HG03457 (cell line): ENCODE data around the gene MED27.

Experiments
- ATAC-seq: cut with Tn5 transposase; IDR thresholded peaks from one replicate; pipeline ENCODE4 v1.9.1; 2021; ENCODE audit warnings: moderate number of reproducible peaks; ENCODE audit not compliant: unreplicated experiment

MED27 gene

DNA sequence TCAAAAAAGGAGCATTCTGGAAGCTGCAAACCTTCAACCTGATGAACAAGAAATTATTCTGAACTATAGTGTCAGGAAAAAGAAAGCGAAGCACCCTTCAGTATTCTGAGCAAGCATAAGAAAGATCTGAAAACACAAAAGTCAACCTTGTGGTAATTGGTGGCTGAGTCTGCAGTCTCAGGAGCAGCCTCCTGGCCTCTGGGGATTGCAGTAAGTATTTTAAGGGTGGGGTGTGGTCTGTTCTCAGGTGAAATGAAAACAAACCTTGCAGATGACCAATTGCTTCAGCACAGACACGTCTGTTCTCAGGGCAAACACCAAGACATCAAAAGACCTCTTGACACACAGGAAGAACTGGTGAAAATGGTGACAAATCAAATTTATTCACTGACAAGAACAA, 192.0 kb downstream of the MED27 start:
- no peak for ATAC-seq

DNA sequence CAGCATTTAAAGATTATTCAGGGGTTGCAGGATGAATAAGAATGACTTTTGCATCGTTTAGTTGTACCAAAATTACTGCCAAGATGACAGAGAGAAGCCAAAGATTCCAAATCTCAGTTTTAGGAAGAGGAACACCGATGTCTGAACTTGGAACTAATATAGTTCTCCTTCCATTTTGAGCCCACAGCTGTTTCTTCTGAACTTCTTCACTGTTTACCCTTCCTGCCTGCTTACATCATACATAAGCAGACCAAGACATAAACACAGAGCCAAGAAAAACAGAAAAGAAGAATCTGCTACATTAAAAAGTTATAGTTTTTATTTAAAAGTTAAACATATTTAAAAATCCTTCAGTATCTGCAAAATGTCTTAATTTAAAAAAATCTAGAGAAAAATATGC, 192.8 kb downstream of the MED27 start:
- no peak for ATAC-seq

DNA sequence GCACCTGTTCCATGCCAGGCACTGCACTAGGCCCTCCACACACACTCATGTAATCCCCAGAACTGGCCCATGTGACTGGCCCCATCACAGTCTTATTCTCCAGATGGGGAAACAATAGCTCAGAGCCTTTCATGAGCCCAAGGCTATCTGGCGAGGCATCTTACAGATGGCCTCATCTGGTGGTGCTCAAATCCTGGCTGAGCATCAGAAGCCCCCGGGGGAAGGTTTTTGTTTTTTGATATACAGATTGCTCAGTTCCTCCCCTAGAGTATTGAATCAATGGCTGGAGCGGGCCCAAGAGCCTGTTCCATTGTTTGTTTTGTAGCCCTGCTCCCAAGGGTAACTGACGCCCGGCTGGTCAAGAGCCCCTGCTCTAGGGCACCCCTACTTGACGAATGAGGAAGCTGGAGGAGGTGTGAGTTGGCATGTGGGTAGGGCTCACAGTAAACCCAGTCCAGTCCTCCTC, 194.5 kb downstream of the MED27 start:
- no peak for ATAC-seq

DNA sequence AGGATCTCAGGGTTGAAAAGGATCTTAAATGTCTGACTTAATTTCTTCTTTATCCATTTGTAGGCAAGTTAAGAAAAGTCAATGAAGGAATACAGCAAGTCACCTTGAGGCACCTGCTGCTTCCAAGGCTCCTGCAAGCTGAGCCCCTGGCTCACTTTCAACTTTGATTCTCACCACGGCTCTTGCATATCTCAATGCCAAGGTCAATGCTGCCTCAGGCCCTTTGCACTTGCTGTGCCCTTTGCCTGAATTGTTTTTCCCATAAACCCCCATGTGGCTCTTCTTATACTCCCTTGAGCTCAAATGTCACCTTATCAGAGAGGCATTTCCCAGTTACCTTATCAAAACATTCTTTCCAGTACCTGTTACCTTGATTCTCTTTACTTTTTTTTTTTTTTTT, 195.4 kb downstream of the MED27 start:
- ATAC-seq, result no peak

DNA sequence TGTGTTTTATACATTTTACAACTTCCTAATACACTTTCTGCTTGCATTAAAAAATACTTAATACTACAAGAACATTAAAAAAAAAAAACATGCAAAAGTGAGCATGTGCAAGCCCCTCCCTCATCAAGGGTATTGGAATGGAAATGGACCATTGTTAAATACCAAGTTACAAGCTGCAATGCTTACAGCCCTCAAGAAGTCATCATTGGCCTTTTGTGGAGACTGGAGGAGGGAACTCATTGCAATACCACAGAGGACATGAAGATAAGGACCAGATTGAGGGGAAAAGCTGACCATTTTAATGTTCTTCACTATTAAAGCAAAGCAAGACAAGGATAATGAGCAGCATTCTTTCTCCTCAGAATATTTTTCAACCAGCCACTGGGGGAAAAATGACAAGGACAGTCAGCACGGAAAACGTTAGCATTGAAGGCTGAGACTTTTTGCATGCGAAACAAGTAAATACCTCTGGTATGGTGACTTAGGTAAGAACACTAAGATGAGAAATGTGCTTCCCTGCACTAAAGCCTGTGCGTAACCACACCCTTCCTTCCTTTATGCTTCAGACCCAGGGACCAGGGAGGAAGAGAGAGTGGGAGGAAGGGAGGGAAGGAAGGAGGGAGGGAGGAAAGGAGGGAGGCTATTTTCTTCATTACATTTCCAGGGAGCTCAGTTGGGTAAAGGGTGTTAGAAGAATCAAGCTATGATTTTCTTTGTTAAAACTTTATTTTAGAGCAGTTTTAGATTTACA, 198.7 kb downstream of the MED27 start:
- ATAC-seq, result no peak

DNA sequence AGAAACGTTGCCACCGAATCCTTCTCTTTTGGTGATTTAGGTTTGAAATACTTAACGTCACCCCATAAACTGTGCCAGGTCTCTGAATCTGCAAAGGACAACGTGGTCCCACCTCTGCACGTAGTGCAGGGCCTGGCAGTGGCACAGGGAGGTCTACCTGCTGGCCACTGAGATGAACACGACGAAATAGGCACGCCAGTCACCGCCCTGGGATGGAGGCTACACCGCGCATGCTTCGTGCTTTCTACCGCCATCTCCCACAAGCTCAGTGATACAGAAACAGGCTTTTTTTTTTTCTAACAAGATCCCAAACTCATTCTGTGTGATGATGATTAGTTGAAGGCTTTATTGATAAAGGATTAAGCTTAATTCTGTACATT, 199.8 kb downstream of the MED27 start:
- ATAC-seq, result no peak

DNA sequence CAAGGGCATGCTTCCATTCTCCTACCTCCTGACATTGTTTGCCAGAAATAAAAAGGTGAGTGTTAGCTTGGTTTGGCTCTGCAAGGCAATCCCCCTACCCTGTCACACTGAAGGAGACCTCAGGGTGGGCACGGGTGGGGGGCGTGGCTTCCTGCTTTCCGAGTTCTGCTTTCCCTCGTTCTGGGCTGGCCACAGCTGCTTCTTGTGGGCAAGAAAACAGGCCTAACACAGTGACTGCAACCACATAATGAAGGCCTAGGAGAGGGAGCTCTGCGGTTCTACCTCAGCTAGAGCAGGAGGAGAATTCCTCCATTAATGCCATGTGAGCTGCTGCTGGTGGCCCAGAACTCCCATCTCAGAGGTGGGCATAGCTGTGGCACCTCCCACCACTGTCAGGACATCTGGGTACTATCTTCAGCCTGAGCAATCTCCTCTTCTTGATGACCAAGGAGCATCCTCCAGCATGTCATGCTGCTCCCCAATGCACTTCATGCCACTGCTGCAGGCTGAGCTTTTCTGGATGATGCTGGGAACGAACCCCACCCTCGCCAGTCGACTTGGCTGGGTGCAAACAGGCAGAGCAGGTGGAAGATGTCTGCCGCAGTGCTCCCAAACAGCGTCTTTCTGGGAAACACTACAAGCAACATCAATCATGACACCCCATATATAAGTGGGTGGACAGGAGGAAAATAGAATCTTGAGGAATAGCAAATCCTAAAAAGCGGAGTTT, 200.3 kb downstream of the MED27 start:
- ATAC-seq, result no peak

DNA sequence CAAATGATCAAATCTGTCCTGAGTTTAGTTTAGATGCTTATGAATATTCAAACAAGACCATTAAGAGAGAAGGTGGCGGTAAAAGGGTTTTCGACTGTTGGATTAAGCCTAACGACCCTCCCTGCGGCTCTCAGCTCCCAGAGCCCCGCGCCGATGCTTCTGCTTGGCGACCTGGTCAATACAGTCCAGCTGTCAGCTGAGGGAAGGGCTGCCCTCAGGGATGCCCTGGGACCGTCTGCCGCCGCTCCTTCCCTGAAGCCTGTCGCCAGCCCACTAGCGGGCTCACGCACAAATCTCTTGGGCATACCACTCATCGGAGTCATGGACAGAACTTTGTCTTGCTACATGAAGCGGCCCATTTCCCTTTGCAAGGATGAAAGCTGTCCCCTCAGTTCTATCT, 203.2 kb downstream of the MED27 start:
- no peak for ATAC-seq

DNA sequence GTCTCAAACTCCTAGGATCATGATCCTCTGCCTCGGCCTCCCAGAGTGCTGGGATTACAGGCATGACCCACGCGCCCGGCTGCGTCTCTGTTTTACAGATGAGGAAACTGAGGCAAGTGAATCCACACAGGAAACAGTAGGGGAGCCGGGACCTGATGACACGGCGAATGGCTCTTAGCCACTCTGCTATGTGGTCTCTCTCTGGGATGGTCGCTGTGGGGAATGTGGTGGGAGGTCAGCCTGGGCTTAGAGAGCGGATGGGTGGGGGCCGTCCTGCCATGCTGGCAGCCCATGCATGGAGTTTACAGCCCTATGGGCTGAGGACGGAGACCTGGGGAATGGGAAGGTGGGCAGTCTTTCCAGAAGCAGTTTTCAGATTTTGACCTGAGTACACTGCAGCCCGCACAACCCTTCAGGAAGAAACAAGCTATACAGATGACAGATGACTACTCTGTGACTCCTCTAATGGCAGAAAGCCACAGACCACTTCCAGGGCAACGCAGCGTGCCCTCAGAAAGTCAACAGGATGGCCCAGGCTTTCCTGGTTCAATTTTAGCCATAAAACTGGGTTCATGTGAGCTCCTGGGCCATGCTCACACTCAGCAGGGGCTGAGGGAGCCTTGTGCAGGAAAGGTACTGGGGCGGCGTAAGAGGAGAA, 203.7 kb downstream of the MED27 start:
- ATAC-seq, result no peak

DNA sequence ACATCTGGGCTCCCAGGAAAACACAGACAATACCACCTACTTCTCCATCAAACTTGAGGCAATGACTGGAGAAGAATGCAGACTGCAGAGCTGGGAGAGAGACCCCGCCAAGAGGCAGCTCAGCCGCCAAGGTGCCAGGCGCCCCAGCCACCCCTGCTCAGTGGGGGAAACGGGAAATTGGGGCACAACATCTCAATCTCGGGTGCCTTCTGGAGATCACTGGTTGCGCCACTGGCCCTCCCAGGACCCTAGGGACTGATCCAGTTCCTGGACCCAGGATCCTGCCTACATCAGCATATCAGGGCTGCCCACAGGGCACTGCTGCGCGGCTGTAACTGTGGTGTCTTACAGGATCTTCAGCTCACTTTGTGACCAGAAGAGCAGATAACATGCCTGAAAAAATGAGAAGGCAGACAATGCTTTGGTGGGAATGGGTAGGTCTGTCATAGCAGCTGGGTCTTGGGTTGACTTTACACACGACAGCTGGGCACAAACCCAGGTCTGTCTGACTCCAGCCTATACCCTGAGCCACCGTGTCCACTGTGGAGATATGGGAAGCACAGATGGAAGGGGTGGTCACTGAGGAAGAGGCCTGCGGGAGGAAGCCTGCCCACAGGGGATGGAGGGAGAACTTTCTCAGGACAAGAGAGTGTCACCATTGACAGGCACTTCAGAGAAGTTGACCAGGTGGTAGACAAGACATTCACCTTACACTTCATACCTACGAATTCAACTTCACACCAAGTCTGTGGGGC, 204.6 kb downstream of the MED27 start:
- ATAC-seq, result no peak

DNA sequence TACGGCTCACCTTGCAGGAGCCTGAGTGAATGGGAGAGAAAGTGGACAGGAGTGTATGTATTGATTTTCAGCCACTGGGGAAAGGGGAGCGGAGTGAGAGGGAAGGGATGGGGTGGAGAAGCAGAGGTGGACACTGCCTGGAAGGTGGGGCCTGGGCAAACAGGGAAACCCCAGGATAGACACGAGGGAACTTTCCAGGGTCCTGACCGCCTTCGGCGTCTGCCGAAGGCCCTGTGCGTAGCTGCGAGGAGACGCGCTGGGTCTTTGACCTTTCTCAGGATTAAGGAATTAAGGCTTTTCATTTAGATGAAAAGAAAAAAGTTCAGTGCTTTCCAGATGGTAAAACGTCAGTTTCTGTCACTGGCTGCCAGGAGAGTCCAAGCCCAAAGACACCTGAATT, 205.2 kb downstream of the MED27 start:
- ATAC-seq, result no peak

DNA sequence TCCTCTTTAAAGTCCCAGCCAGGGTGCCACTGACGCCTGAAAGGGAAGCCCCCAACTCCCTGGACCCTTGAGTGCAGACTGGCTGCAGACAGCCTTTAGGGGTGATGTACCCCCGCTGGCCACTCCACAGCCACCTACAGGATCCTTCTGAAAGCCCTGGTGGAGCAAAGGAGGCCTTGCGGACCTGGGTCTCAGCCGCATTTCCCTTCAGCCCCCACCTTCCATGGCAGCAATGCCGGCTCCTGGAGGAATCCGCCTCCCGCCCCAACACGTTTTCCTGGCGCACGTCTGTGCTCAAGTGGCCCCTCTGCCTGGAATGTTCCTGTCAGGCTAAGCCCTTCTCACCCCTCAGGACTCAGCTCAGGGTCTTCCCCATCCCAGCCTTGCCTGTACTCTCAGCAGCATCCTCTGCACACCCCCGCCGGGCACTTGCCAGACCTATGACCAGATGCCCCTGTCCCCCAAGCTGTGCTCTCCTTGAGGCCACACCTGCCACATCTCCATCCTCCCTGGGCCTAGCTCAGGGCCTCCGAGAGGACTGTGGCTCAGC, 205.7 kb downstream of the MED27 start:
- no peak for ATAC-seq

DNA sequence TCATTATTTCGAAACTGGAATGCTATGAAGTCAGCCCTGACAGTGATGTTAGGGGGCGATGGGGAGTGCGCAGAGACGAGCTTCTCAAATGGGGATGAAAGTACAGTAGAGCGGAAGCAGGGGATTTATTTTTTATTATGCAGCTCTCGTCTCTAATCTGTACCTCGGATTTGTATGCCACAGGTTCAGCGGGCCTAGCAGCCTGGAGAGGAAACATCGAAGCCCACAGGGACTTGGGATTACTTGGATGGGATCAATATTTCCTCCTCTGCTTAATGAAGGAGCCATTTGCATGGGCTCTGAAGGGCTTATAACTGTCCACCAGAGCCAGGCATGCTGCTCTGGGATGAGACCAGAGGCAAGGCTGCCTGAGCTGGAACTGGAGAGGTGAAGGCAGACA, 206.3 kb downstream of the MED27 start:
- ATAC-seq, result no peak

DNA sequence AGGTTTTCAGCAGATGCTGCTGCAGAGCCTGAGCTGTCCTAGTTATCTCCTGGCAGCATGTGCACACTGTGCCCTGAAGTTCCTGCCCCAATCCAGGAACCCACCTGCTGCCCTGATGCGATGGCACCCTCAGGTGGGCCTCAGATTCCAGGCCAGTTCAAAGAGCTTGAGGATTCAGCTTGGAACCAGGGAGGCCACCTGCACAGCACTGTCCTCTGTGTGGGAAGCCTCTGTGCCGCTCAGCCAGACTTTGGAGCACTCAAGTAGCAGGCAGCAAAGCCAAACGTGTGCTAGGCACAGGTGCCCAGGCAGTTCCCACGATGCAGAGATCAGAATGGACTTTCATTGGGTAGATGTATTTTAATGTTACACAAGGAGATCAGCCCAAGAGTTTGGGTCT, 207.0 kb downstream of the MED27 start:
- ATAC-seq, result no peak

DNA sequence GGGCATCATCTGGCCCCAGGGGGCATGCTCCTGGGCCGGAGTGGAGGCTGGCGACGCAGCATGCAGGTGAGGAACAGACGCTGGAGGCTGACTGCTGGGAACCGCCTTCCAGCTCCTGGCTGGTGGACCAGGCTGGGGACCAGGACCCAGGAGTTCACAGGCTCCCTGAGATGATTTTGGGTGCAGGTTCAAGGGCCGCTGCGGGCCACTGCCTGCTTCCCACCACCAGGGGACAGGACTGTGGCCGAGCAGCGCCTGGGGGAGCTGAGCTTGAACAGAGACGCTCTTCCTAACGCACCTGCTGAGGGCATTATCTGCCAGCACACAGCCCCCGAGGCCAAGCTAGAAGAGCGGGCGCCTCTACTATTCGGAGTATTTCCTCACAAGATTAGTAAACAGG, 207.7 kb downstream of the MED27 start:
- ATAC-seq, result no peak

DNA sequence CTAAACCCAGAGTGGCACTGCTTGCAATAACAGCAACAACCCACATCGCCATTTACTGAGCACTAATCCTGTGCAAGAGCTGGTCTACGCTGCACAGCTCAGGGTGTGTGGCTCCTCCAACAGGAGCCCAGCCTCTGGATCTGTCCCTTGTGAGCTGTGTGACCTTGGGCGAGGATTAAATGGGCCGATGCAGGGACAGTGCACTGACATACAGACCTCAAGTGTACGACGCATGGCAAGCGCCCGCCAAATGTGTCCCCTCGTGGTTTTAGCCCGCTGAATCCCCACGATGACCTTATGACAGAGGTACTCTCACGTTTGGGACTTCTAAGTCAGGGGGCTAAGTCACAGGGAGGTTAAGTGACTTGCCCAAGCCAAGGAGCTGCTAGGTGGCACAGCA, 209.5 kb downstream of the MED27 start:
- ATAC-seq, result no peak

DNA sequence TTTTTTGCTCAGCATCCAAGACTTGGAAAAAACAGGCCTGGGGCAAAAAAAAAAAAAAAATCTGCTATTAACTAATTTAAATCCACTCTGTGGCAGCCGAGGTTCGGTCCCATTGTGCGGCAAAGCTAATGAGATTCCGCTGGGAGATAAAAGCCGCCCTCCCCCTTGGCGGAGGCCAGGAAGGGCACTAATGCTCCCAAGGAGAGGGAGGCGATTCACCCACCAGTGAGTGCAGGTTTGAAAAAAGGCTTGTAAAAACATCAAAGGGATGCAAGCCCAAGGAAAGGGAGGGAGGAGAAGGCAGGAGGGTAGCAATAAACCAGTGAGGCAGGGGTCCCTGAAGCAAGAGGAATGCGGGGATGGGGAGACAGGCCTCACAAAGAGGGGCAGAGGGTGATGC, 210.3 kb downstream of the MED27 start:
- no peak for ATAC-seq

DNA sequence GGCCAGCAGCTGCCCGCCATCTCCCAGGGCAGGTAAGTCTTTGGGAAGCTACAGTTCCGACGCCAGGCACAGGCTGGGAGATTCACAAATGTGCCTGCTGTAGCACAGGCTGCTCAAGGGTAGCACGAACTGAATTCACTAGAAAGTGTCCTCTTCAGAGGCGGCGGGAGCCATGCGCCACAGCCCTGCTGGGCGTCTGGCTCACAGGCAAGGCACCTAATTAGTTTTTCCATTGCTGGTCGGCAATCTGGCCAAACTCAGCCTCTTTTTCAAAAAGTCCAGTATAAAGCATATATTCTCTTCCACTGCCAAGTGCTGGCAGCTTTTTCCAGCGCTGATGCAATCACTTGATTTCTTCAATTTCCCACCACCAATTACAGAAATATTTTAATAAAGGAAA, 210.9 kb downstream of the MED27 start:
- no peak for ATAC-seq

DNA sequence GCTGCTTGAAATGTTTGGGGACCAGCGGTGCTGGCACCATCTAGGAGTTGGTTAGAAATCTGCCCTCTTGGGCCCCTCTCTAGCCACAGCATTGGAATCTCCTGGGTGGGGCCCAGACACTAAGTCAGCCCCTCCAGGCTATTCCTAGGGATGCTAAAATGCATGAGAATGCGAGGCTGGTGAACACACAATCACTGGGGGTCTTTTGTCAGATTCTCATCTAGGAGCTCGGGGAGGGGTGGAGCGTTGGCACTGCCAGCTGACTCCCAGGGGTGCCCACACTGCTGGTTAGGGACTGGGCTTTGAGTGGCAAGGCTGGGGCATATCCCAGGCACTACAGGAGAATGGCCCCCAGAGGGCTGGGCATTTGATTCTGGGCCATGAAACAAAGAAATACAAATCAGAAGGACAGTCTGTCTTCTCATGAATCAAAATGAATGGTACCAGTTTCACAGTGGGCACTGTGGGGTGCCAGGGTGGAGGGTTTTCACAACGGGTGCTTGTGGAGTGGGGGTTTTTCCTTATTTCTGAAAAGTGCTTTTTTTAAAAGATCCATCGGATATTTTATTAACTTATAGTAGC, 212.0 kb downstream of the MED27 start:
- no peak for ATAC-seq

DNA sequence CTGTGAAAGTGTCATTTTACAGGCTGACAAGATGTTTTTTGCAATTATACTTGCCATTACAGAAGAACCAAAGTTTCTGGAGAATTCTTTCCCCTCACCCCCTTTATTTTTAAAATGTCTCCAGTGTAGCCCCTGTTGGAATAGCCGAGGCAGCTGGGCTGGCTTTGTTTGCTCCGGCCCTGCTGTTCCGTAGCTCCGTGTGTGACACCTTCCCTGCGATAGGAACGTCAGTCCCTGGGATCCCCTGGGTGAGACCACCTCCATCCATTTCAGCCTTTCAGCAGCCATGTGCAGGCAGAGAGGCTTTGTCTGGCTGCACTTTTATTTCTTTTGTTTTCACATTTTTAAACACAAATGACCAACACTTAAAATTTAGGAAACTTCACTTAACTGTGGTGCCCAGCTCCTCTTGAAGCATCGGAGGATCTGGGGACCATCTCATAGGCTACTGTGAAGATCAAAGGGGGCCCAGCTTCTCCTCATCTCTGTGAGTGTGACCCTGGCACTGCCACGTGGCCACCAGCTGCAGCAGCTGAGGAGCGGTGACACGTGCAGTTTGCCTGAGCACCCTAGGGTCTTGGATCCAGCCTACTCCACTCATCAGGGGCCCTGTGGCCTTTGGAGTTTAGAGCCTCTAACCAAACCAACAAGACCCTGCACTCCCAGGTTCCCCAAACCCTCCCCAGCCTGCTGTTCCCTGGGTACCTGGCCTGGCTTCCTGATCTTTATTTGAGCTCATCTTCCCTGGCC, 214.0 kb downstream of the MED27 start:
- ATAC-seq, result no peak
